Activated naive CD4-positive, alpha-beta T cell treated with anti-CD3 and anti-CD28 coated beads, Interleukin-2, amount 50 U/mL, for 16 hours (primary cell): ENCODE measurements around the gene PCDH19.

Source experiments
- DNase-seq: peaks from one replicate; pipeline ENCODE4 v3.0.0-alpha.2; 2020

The PCDH19 gene

GRCh38 chrX:100289066-100289558 lies 121.0 kb downstream of the PCDH19 start:
- DNase-seq, result no peak

- DNase-seq, result no peak
Observed at GRCh38 chrX:100277231-100277630, 132.8 kb downstream of the PCDH19 start.

GRCh38 chrX:100274916-100275315 lies 135.2 kb downstream of the PCDH19 start:
- DNase-seq, result no peak

GRCh38 chrX:100265179-100265578 lies 144.9 kb downstream of the PCDH19 start:
- no peak for DNase-seq

- DNase-seq, result no peak
Observed at GRCh38 chrX:100264200-100264599, 145.9 kb downstream of the PCDH19 start.

- no peak for DNase-seq
Observed at GRCh38 chrX:100263650-100264049, 146.4 kb downstream of the PCDH19 start.

GRCh38 chrX:100248885-100249493 lies 161.1 kb downstream of the PCDH19 start:
- no peak for DNase-seq

- no peak for DNase-seq
Observed at GRCh38 chrX:100247826-100248225, 162.2 kb downstream of the PCDH19 start.

GRCh38 chrX:100244681-100245080 lies 165.4 kb downstream of the PCDH19 start:
- no peak for DNase-seq
